ENCODE measurements around the gene ZNF474.

Gene ZNF474

DNA sequence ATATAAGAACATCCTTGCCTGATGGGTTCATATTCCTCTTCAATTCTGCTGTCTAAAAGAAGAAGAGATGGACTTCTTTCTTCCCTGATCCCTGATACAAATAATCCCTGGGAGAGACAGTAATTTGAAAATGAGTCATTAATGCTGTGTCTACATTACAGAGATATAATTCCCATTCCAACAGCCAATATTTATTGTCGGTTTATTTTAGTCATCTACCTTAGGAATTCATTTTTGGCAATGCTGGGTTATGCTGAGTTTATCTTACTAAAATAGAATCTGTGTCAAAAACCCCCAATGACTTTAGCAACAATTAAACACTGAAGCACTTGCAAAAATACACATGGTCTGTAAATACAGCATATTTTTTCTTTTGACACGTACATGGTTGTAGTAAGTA, 23.9 kb downstream of the ZNF474 start:
- Histone ChIP-seq H3K27me3 (ENCODE audit: control insufficient read depth in 2 of 2, insufficient read depth in 2 of 2, low read length in 2 of 2) (no peaks in the 10 kb centered on the region), H3K27ac (ENCODE audit: low read depth in 2 of 2, low read length in 2 of 2) (peak overlapping the region; percentile 3 to 44), H3K36me3 (ENCODE audit: control insufficient read depth in 2 of 2, insufficient read depth in 2 of 2, low read length in 2 of 2) (no peaks in the 10 kb centered on the region), H3K9me3 (ENCODE audit: control insufficient read depth in 2 of 2, low read length in 2 of 2) (no peaks in the 10 kb centered on the region), H3K4me3 (ENCODE audit: low read length in 2 of 2) (no peak overlapping the region), H3K9ac (ENCODE audit: low read depth in 1 of 2, low read length in 2 of 2) (no peak overlapping the region), H3K4me1 (ENCODE audit: control insufficient read depth in 2 of 2, insufficient read depth in 2 of 2, low read length in 2 of 2) (peaks cover 0 to 3% of the 10 kb centered on the region in 2 donors)

DNA sequence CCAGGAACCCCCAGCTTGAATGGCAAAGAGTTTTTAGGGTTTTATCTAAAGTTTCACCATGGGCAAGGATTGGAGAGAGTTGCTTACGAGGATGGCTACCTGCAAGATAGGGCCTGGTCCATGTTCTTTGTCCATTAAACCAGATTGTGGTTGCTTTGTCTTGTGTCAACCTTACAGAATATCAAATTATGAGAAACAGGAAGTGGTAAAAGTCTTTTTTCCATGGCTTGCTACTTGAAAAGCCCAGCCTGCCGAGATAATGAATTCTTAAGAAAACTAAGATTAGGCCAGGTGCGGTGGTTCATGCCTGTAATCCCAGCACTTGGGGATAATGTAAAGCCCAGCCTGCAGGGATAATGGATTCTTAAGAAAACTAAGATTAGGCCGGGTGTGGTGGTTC, 24.4 kb downstream of the ZNF474 start:
- H3K4me1 ChIP-seq (ENCODE audit: control insufficient read depth in 2 of 2, insufficient read depth in 2 of 2, low read length in 2 of 2): peaks cover 0 to 3% of the 10 kb centered on the region in 2 donors
- H3K27ac ChIP-seq (ENCODE audit: low read depth in 2 of 2, low read length in 2 of 2): no peak overlapping the region
- no peaks in the 10 kb centered on the region for H3K9me3 ChIP-seq (ENCODE audit: control insufficient read depth in 2 of 2, low read length in 2 of 2)

DNA sequence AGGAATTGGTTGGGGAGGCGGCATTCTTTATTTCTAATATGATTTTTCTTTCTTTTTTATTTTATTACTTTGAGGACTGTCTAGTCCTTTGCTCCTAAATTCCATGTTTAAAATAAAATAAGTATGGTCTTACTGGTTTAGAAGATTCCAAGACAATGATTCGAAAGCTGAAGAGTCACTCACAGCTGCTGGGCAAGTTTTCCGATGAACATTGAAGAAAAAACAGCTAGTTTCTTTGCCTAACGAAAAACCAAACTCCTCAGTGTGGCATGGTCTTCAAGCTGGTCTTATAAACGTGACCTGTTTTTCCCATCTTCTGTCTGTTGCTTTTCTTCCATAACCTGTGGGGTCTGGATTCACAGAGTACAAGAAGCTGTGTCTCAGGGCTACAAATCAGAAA, 25.1 kb downstream of the ZNF474 start:
- Histone ChIP-seq H3K9me3 (ENCODE audit: control insufficient read depth in 2 of 2, low read length in 2 of 2) (no peaks in the 10 kb centered on the region), H3K27me3 (ENCODE audit: control insufficient read depth in 2 of 2, insufficient read depth in 2 of 2, low read length in 2 of 2) (no peaks in the 10 kb centered on the region), H3K4me1 (ENCODE audit: control insufficient read depth in 2 of 2, insufficient read depth in 2 of 2, low read length in 2 of 2) (peaks cover 0 to 3% of the 10 kb centered on the region in 2 donors), H3K27ac (ENCODE audit: low read depth in 2 of 2, low read length in 2 of 2) (no peak overlapping the region), H3K36me3 (ENCODE audit: control insufficient read depth in 2 of 2, insufficient read depth in 2 of 2, low read length in 2 of 2) (no peaks in the 10 kb centered on the region), H3K4me3 (ENCODE audit: low read length in 2 of 2) (no peak overlapping the region), H3K9ac (ENCODE audit: low read depth in 1 of 2, low read length in 2 of 2) (no peak overlapping the region)

More for the DNA sequence above, 24.4 kb downstream of the ZNF474 start:
- Histone ChIP-seq H3K36me3 (ENCODE audit: control insufficient read depth in 2 of 2, insufficient read depth in 2 of 2, low read length in 2 of 2) (no peaks in the 10 kb centered on the region), H3K27me3 (ENCODE audit: control insufficient read depth in 2 of 2, insufficient read depth in 2 of 2, low read length in 2 of 2) (no peaks in the 10 kb centered on the region), H3K9ac (ENCODE audit: low read depth in 1 of 2, low read length in 2 of 2) (no peak overlapping the region), H3K4me3 (ENCODE audit: low read length in 2 of 2) (no peak overlapping the region)

DNA sequence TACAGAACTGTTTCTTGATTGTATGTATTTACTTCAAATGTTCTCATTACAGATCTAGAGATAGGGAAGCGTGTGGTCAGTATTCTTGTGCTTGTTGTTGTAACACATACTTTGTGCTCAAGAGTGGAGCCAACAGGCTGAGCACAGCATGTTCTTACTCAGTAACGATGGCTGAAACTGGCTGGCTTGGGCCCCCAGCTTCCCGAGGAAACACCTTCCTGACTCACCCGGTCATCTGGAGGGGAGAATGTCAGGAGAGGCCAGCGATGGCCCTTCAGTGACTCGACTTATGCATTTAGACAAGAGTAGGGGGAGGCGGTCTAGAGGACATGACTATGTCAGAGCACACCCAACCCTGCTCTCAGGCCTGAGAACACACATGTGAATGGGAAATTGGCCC, 25.6 kb downstream of the ZNF474 start:
- Histone ChIP-seq H3K36me3 (ENCODE audit: control insufficient read depth in 2 of 2, insufficient read depth in 2 of 2, low read length in 2 of 2) (no peaks in the 10 kb centered on the region), H3K4me1 (ENCODE audit: control insufficient read depth in 2 of 2, insufficient read depth in 2 of 2, low read length in 2 of 2) (peaks cover 0 to 3% of the 10 kb centered on the region in 2 donors), H3K27ac (ENCODE audit: low read depth in 2 of 2, low read length in 2 of 2) (peak overlapping the region in 1 of 2 donors; percentile 35), H3K9me3 (ENCODE audit: control insufficient read depth in 2 of 2, low read length in 2 of 2) (no peaks in the 10 kb centered on the region), H3K27me3 (ENCODE audit: control insufficient read depth in 2 of 2, insufficient read depth in 2 of 2, low read length in 2 of 2) (no peaks in the 10 kb centered on the region), H3K4me3 (ENCODE audit: low read length in 2 of 2) (no peak overlapping the region), H3K9ac (ENCODE audit: low read depth in 1 of 2, low read length in 2 of 2) (no peak overlapping the region)

DNA sequence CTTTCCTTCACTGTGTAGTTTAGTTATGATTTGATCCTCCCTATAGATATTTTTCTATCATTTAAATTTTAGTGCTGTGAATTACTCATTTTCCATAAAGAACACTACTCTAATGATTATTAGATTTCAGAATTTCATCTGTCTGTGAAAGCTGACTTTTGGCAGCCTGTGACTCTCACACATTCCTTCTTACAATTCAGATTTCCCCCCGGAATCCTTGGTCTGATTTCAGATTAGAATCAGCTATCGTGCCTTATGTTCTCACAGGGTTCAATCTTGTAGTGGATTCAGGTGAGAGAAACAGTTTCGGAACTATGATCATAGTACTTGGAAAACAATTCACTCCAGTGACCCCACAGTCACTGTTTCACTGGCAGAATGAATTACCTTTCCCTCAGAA, 26.2 kb downstream of the ZNF474 start:
- no peaks in the 10 kb centered on the region for H3K9me3 ChIP-seq (ENCODE audit: control insufficient read depth in 2 of 2, low read length in 2 of 2)
- H3K4me3 ChIP-seq (ENCODE audit: low read length in 2 of 2): no peak overlapping the region
- H3K27ac ChIP-seq (ENCODE audit: low read depth in 2 of 2, low read length in 2 of 2): no peak overlapping the region
- no peaks in the 10 kb centered on the region for H3K27me3 ChIP-seq (ENCODE audit: control insufficient read depth in 2 of 2, insufficient read depth in 2 of 2, low read length in 2 of 2)
- peaks cover 0 to 3% of the 10 kb centered on the region in 2 donors for H3K4me1 ChIP-seq (ENCODE audit: control insufficient read depth in 2 of 2, insufficient read depth in 2 of 2, low read length in 2 of 2)
- no peak overlapping the region for H3K9ac ChIP-seq (ENCODE audit: low read depth in 1 of 2, low read length in 2 of 2)
- H3K36me3 ChIP-seq (ENCODE audit: control insufficient read depth in 2 of 2, insufficient read depth in 2 of 2, low read length in 2 of 2): no peaks in the 10 kb centered on the region

DNA sequence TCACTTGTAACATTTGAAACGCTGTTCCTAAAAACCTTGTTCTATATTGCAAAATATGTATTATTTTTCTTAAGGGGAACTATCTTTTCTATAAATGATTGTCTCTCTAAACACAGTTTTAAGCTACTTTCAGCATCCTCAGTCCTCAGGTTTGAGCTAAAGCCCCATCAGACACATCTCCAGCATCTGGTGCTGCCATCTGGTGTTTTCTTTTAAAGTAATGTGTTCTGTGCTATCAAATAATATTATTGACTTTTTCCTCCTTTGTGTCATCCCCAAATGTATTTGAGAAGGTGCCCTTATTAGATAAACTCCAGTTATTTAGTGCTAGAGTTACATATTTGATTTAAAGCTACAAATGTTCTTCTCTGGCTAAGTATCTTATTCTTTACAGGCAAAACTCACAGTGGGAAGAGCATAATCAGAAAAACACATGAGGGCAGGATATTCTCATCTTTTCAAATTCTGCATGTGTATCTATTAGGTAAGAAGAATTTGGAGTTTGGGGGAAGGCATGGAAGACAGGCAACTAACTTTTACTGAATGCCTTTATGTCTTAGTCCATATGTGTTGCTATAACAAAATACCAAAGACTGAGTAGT, 27.5 kb downstream of the ZNF474 start:
- Histone ChIP-seq H3K27me3 (ENCODE audit: control insufficient read depth in 2 of 2, insufficient read depth in 2 of 2, low read length in 2 of 2) (no peaks in the 10 kb centered on the region), H3K27ac (ENCODE audit: low read depth in 2 of 2, low read length in 2 of 2) (no peak overlapping the region), H3K36me3 (ENCODE audit: control insufficient read depth in 2 of 2, insufficient read depth in 2 of 2, low read length in 2 of 2) (no peaks in the 10 kb centered on the region), H3K4me3 (ENCODE audit: low read length in 2 of 2) (no peak overlapping the region), H3K9ac (ENCODE audit: low read depth in 1 of 2, low read length in 2 of 2) (no peak overlapping the region), H3K4me1 (ENCODE audit: control insufficient read depth in 2 of 2, insufficient read depth in 2 of 2, low read length in 2 of 2) (peaks cover 0 to 3% of the 10 kb centered on the region in 2 donors), H3K9me3 (ENCODE audit: control insufficient read depth in 2 of 2, low read length in 2 of 2) (no peaks in the 10 kb centered on the region)

DNA sequence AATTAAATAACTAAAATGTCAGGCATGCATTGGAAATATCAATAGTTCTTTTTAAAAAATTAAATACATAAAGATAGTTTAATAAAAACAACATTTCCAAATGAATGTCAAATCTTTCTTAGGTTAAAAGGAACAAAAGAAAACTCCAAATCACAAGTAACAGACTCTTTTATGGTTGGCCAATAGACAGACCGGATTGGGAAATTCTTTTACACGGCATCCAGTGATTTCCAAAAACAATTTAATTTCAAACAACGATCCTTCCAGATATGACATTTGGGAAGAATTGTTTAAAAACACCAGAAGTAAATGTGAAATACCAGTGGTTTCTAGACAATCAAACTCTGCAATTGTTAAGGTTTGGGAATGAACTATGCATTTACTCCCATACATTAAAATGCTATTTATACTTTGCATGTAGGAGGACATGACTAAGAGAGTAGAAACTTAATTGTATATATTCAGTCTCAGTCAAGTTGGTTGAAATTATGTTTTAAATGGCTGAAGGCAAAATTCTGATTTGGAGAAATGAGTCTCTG, 32.8 kb downstream of the ZNF474 start:
- H3K4me1 ChIP-seq (ENCODE audit: control insufficient read depth in 2 of 2, insufficient read depth in 2 of 2, low read length in 2 of 2): peaks cover 7 to 9% of the 10 kb centered on the region in 2 donors
- no peak overlapping the region for H3K4me3 ChIP-seq (ENCODE audit: low read length in 2 of 2)
- H3K36me3 ChIP-seq (ENCODE audit: control insufficient read depth in 2 of 2, insufficient read depth in 2 of 2, low read length in 2 of 2): no peaks in the 10 kb centered on the region
- no peaks in the 10 kb centered on the region for H3K9me3 ChIP-seq (ENCODE audit: control insufficient read depth in 2 of 2, low read length in 2 of 2)
- no peaks in the 10 kb centered on the region for H3K27me3 ChIP-seq (ENCODE audit: control insufficient read depth in 2 of 2, insufficient read depth in 2 of 2, low read length in 2 of 2)
- H3K27ac ChIP-seq (ENCODE audit: low read depth in 2 of 2, low read length in 2 of 2): no peak overlapping the region
- H3K9ac ChIP-seq (ENCODE audit: low read depth in 1 of 2, low read length in 2 of 2): no peak overlapping the region

DNA sequence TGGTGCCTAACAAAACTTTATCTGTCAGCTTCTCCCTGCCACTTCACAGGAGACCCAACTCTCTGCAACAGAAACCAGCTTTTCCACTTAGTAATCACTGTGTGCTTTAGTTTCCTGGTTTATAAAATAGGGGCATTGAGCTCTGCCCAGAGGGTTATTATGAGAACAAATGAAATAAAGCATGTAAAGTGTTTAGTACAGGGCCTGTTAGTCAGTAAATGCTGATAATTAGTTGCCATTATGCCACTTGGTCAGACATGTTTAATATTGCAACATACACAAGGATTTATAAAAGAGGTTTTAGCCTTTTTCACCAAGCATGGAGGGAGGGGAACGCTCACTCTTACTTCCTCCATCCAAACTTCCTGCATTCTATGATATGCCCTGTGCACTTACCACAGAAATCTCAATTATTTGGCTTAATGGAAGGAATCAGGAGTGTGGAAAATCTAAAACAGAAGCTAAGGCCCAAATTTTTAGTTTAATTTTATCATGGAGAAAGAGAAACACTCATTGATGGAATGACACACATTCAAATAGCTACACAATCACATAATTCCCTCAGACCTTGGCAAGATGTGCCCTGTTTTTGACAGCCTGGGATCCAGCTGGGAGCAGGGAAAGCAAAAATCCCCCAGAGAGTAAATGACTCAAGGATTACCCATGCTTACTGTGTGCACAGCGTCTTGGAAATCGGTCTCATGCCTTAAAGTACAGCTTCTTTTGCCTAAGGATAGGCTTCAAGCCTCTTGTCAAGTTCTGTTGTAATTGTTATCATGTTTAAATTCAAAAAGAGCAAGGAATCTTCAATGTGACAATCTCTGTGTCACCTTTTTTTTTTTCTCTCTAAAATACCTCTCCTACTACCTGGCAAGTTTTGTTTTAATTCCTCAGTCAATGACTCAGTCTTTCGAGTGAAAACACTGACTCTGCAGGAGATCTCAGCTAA, 34.0 kb downstream of the ZNF474 start:
- Histone ChIP-seq H3K9ac (ENCODE audit: low read depth in 1 of 2, low read length in 2 of 2) (no peak overlapping the region), H3K27ac (ENCODE audit: low read depth in 2 of 2, low read length in 2 of 2) (peak overlapping the region in 1 of 2 donors; percentile 2), H3K36me3 (ENCODE audit: control insufficient read depth in 2 of 2, insufficient read depth in 2 of 2, low read length in 2 of 2) (no peaks in the 10 kb centered on the region), H3K9me3 (ENCODE audit: control insufficient read depth in 2 of 2, low read length in 2 of 2) (no peaks in the 10 kb centered on the region), H3K4me1 (ENCODE audit: control insufficient read depth in 2 of 2, insufficient read depth in 2 of 2, low read length in 2 of 2) (peaks cover 7 to 9% of the 10 kb centered on the region in 2 donors), H3K4me3 (ENCODE audit: low read length in 2 of 2) (no peak overlapping the region), H3K27me3 (ENCODE audit: control insufficient read depth in 2 of 2, insufficient read depth in 2 of 2, low read length in 2 of 2) (no peaks in the 10 kb centered on the region)

DNA sequence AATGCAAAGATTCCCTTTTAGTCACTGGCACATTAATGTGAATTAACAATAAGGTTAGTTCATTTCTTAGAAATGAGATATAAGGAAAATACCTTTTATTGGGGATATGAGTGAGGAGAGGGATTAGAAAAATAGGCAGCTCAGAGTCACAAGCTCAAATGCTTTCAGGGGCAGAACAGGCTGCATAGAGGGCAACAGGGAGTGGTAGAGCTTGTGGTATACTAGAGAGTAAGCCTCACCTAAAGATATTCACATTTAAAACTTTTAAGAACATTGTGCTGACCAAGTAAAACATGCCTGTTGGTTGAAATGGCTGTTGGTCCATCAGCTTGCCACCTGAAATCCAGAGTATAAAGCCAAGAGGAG, 34.7 kb downstream of the ZNF474 start:
- Histone ChIP-seq H3K4me3 (ENCODE audit: low read length in 2 of 2) (no peak overlapping the region), H3K27me3 (ENCODE audit: control insufficient read depth in 2 of 2, insufficient read depth in 2 of 2, low read length in 2 of 2) (no peaks in the 10 kb centered on the region), H3K4me1 (ENCODE audit: control insufficient read depth in 2 of 2, insufficient read depth in 2 of 2, low read length in 2 of 2) (peaks cover 7 to 9% of the 10 kb centered on the region in 2 donors), H3K9me3 (ENCODE audit: control insufficient read depth in 2 of 2, low read length in 2 of 2) (no peaks in the 10 kb centered on the region), H3K9ac (ENCODE audit: low read depth in 1 of 2, low read length in 2 of 2) (no peak overlapping the region), H3K36me3 (ENCODE audit: control insufficient read depth in 2 of 2, insufficient read depth in 2 of 2, low read length in 2 of 2) (no peaks in the 10 kb centered on the region), H3K27ac (ENCODE audit: low read depth in 2 of 2, low read length in 2 of 2) (no peak overlapping the region)
